ENCODE results near the gene EXOSC7. TPM values are rescaled to one million over a fixed set of nuclear protein-coding genes. Genes with fewer than 3 reads are reported as not detected.

Gene EXOSC7
- total RNA-seq (10 to 100 TPM; 27.7 to 44.3 (median 42.0) TPM), total RNA-seq (12.6 to 61.9 (median 28.4) reads per million in 29 experiments)
- total RNA-seq (2013): 40.1 TPM

- Mint-ChIP-seq H3K9me3 (no peaks in the 10 kb centered on the region), H3K4me3 (peak within 1 kb of the TSS; percentile 94 to 99 (median 94)), H3K27ac (peak within 1 kb of the TSS; percentile 88 to 89), H3K27me3 (no peaks in the 10 kb centered on the region), H3K36me3 (peaks cover 4% of the 10 kb centered on the region), H3K4me1 (peaks cover 67 to 75% (median 73%) of the 10 kb centered on the region in 3 donors)
- Histone ChIP-seq H3K4me3 (ENCODE audit: control insufficient read depth in 1 of 2, extremely low read depth in 1 of 2, low read length in 1 of 2) (peak within 1 kb of the TSS; percentile 99), H3K27me3 (replicated peaks in 1 of 2; ENCODE audit: control insufficient read depth in 2 of 2, extremely low read depth in 1 of 2, insufficient read depth in 2 of 2, low read length in 1 of 2) (no peaks in the 10 kb centered on the region), H3K36me3 (ENCODE audit: control insufficient read depth in 2 of 2, extremely low read depth in 1 of 2, insufficient read depth in 1 of 2, low read length in 1 of 2) (peaks cover 0 to 1% of the 10 kb centered on the region in 2 donors), H3K4me1 (ENCODE audit: control insufficient read depth in 1 of 2, extremely low read depth in 1 of 2, insufficient read depth in 2 of 2, low read length in 2 of 2) (peaks cover 37 to 45% of the 10 kb centered on the region in 2 experiments), H3K27ac (ENCODE audit: low read length) (peak within 1 kb of the TSS; percentile 84), H3K9me3 (no peaks in the 10 kb centered on the region)
- ATAC-seq (replicated peaks in 1 of 4): peak; percentile 93 to 97 (median 95)
- ChIA-PET POLR2A (interaction anchor here (0.5 to 1.0 kb wide), 8 partner anchors 8 to 534 kb away, joined by 3 to 6 read pairs (median 4); partner anchors contain the start of genes KIAA1143 (in 1 of the 2) and KIF15 (in 1 of the 2)), CTCF (interaction anchor here (0.5 to 0.9 kb wide), 5 partner anchors 14 to 680 kb away, joined by 3 to 6 read pairs (median 3); no protein-coding TSS in a partner anchor)
- under 1% methylated on average over 78 of the region's 82 CpGs for WGBS (ENCODE audit: insufficient coverage)
- DNase-seq: peak; percentile 67 to 96 (median 85)
Observed at GRCh38 chr3:44976002-44976815, at the start of gene EXOSC7, which contains the start of gene ZDHHC3. EXOSC7 (plus strand) TSS chr3:44976244; CDS start chr3:44976278, 34 bp downstream. ZDHHC3 (minus strand) TSS chr3:44976174; CDS start chr3:44959436, 16,738 bp downstream.

DNA sequence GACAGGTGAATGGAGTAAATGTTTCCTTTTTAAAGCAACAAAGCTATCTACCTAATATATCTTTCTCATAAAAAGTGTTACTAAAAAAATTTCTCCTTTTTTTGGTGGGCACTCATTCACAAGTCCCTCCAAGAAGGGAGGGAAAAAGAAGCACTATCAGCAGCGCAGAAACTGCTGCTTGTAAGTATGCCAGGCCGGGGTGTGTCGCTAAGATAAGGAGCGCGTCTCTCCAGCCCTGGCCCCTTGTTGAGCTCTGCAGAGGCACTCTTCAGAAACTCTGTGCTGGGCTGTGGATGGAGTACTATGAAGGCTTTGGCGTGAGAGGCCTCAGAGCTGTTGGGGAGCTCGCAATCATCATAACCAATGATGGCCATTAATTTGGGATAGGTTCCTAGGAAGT, 49.1 kb upstream of the EXOSC7 start:
- Mint-ChIP-seq H3K27me3 (no peaks in the 10 kb centered on the region), H3K4me1 (no peaks in the 10 kb centered on the region), H3K9me3 (no peaks in the 10 kb centered on the region), H3K4me3 (no peak overlapping the region), H3K27ac (no peak overlapping the region), H3K36me3 (peaks cover 52% of the 10 kb centered on the region)
- H3K4me1 ChIP-seq (ENCODE audit: control insufficient read depth in 1 of 2, extremely low read depth in 1 of 2, insufficient read depth in 2 of 2, low read length in 2 of 2): no peaks in the 10 kb centered on the region
- no peaks in the 10 kb centered on the region for H3K9me3 ChIP-seq
- ATAC-seq (replicated peaks in 1 of 4) (no peak), DNase-seq (no peak)
- WGBS (ENCODE audit: insufficient coverage): 96% methylated on average over 5 of the region's 7 CpGs
- peaks cover 19 to 65% of the 10 kb centered on the region in 2 donors for H3K36me3 ChIP-seq (ENCODE audit: control insufficient read depth in 2 of 2, extremely low read depth in 1 of 2, insufficient read depth in 1 of 2, low read length in 1 of 2)
- no peak overlapping the region for H3K4me3 ChIP-seq (ENCODE audit: control insufficient read depth in 1 of 2, extremely low read depth in 1 of 2, low read length in 1 of 2)
- CTCF ChIA-PET: no interaction called here
- H3K27ac ChIP-seq (ENCODE audit: low read length): no peak overlapping the region
- POLR2A ChIA-PET: no interaction called here
- H3K27me3 ChIP-seq (replicated peaks in 1 of 2; ENCODE audit: control insufficient read depth in 2 of 2, extremely low read depth in 1 of 2, insufficient read depth in 2 of 2, low read length in 1 of 2): no peaks in the 10 kb centered on the region

- Mint-ChIP-seq H3K4me3 (no peak overlapping the region), H3K4me1 (no peaks in the 10 kb centered on the region), H3K27ac (no peak overlapping the region), H3K9me3 (no peaks in the 10 kb centered on the region), H3K27me3 (no peaks in the 10 kb centered on the region), H3K36me3 (peaks cover 52% of the 10 kb centered on the region)
- Histone ChIP-seq H3K4me3 (ENCODE audit: control insufficient read depth in 1 of 2, extremely low read depth in 1 of 2, low read length in 1 of 2) (no peak overlapping the region), H3K4me1 (ENCODE audit: control insufficient read depth in 1 of 2, extremely low read depth in 1 of 2, insufficient read depth in 2 of 2, low read length in 2 of 2) (no peaks in the 10 kb centered on the region), H3K9me3 (no peaks in the 10 kb centered on the region), H3K27ac (ENCODE audit: low read length) (no peak overlapping the region), H3K36me3 (ENCODE audit: control insufficient read depth in 2 of 2, extremely low read depth in 1 of 2, insufficient read depth in 1 of 2, low read length in 1 of 2) (peaks cover 19 to 65% of the 10 kb centered on the region in 2 donors), H3K27me3 (replicated peaks in 1 of 2; ENCODE audit: control insufficient read depth in 2 of 2, extremely low read depth in 1 of 2, insufficient read depth in 2 of 2, low read length in 1 of 2) (no peaks in the 10 kb centered on the region)
- no peak for DNase-seq
- 93% methylated on average over 4 of the region's 7 CpGs for WGBS (ENCODE audit: insufficient coverage)
- ATAC-seq (replicated peaks in 1 of 4): no peak
- ChIA-PET CTCF (no interaction called here), POLR2A (no interaction called here)
Observed at GRCh38 chr3:44927371-44927770, 48.7 kb upstream of the EXOSC7 start.

- ATAC-seq (replicated peaks in 1 of 4) (no peak), DNase-seq (peak in 1 of 35 experiments; percentile 21)
- Histone ChIP-seq H3K9me3 (no peaks in the 10 kb centered on the region), H3K4me1 (ENCODE audit: control insufficient read depth in 1 of 2, extremely low read depth in 1 of 2, insufficient read depth in 2 of 2, low read length in 2 of 2) (peaks cover 0 to 3% of the 10 kb centered on the region in 2 experiments), H3K27ac (ENCODE audit: low read length) (no peak overlapping the region), H3K27me3 (replicated peaks in 1 of 2; ENCODE audit: control insufficient read depth in 2 of 2, extremely low read depth in 1 of 2, insufficient read depth in 2 of 2, low read length in 1 of 2) (no peaks in the 10 kb centered on the region), H3K36me3 (ENCODE audit: control insufficient read depth in 2 of 2, extremely low read depth in 1 of 2, insufficient read depth in 1 of 2, low read length in 1 of 2) (peaks cover 19 to 76% of the 10 kb centered on the region in 2 donors), H3K4me3 (ENCODE audit: control insufficient read depth in 1 of 2, extremely low read depth in 1 of 2, low read length in 1 of 2) (no peak overlapping the region)
- peaks cover 0 to 6% (median 4%) of the 10 kb centered on the region in 3 donors for H3K4me1 Mint-ChIP-seq
- no peak overlapping the region for H3K4me3 Mint-ChIP-seq
- POLR2A ChIA-PET: no interaction called here
- peaks cover 62% of the 10 kb centered on the region for H3K36me3 Mint-ChIP-seq
- H3K27me3 Mint-ChIP-seq: no peaks in the 10 kb centered on the region
- 84% methylated on average over 3 of the region's 5 CpGs for WGBS (ENCODE audit: insufficient coverage)
- no peaks in the 10 kb centered on the region for H3K9me3 Mint-ChIP-seq
- H3K27ac Mint-ChIP-seq: no peak overlapping the region
- CTCF ChIA-PET: no interaction called here
Observed at GRCh38 chr3:44929782-44930181, 46.3 kb upstream of the EXOSC7 start.

- Histone ChIP-seq H3K4me3 (ENCODE audit: control insufficient read depth in 1 of 2, extremely low read depth in 1 of 2, low read length in 1 of 2) (no peak overlapping the region), H3K9me3 (no peaks in the 10 kb centered on the region), H3K4me1 (ENCODE audit: control insufficient read depth in 1 of 2, extremely low read depth in 1 of 2, insufficient read depth in 2 of 2, low read length in 2 of 2) (peaks cover 0 to 3% of the 10 kb centered on the region in 2 experiments), H3K27ac (ENCODE audit: low read length) (no peak overlapping the region), H3K27me3 (replicated peaks in 1 of 2; ENCODE audit: control insufficient read depth in 2 of 2, extremely low read depth in 1 of 2, insufficient read depth in 2 of 2, low read length in 1 of 2) (no peaks in the 10 kb centered on the region), H3K36me3 (ENCODE audit: control insufficient read depth in 2 of 2, extremely low read depth in 1 of 2, insufficient read depth in 1 of 2, low read length in 1 of 2) (peaks cover 19 to 69% of the 10 kb centered on the region in 2 donors)
- ChIA-PET CTCF (no interaction called here), POLR2A (no interaction called here)
- DNase-seq (no peak), ATAC-seq (replicated peaks in 1 of 4) (no peak)
- H3K9me3 Mint-ChIP-seq: no peaks in the 10 kb centered on the region
- whole genome bisulfite sequencing (ENCODE audit: insufficient coverage): no CpG with 5 or more reads among the region's 2 CpGs
- no peak overlapping the region for H3K4me3 Mint-ChIP-seq
- H3K4me1 Mint-ChIP-seq: peaks cover 3 to 6% (median 6%) of the 10 kb centered on the region in 3 donors
- H3K36me3 Mint-ChIP-seq: peaks cover 59% of the 10 kb centered on the region
- no peak overlapping the region for H3K27ac Mint-ChIP-seq
- no peaks in the 10 kb centered on the region for H3K27me3 Mint-ChIP-seq
Observed at GRCh38 chr3:44930911-44931310, 45.1 kb upstream of the EXOSC7 start.

DNA sequence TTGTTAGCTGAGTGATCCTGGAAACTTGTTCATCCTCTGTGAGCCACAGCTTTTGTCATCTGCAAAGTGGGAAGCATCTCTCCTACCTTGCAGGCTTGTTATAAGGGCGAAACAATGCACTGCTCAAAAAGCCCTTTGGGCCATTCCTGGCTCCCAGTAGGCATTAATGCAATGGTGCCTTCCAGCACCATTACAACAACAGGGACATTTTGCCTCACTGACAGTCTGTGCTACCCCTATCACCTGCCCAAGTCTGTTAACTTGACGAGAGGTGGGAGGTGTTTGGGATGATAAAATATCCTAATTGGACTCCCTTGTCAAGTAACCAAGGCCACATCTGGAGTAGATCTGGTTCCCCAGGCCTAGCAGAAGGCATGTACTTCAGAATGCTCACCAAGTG, 44.3 kb upstream of the EXOSC7 start:
- Mint-ChIP-seq H3K36me3 (peaks cover 57% of the 10 kb centered on the region), H3K27me3 (no peaks in the 10 kb centered on the region), H3K4me1 (peaks cover 6 to 14% (median 10%) of the 10 kb centered on the region in 3 donors), H3K27ac (no peak overlapping the region), H3K9me3 (no peaks in the 10 kb centered on the region), H3K4me3 (no peak overlapping the region)
- H3K27me3 ChIP-seq (replicated peaks in 1 of 2; ENCODE audit: control insufficient read depth in 2 of 2, extremely low read depth in 1 of 2, insufficient read depth in 2 of 2, low read length in 1 of 2): no peaks in the 10 kb centered on the region
- peaks cover 19 to 68% of the 10 kb centered on the region in 2 donors for H3K36me3 ChIP-seq (ENCODE audit: control insufficient read depth in 2 of 2, extremely low read depth in 1 of 2, insufficient read depth in 1 of 2, low read length in 1 of 2)
- ChIA-PET CTCF (no interaction called here), POLR2A (no interaction called here)
- no peaks in the 10 kb centered on the region for H3K9me3 ChIP-seq
- peaks cover 0 to 3% of the 10 kb centered on the region in 2 experiments for H3K4me1 ChIP-seq (ENCODE audit: control insufficient read depth in 1 of 2, extremely low read depth in 1 of 2, insufficient read depth in 2 of 2, low read length in 2 of 2)
- H3K27ac ChIP-seq (ENCODE audit: low read length): no peak overlapping the region
- DNase-seq (peak in 1 of 35 experiments; percentile 7), ATAC-seq (replicated peaks in 1 of 4) (no peak)
- no peak overlapping the region for H3K4me3 ChIP-seq (ENCODE audit: control insufficient read depth in 1 of 2, extremely low read depth in 1 of 2, low read length in 1 of 2)
- WGBS (ENCODE audit: insufficient coverage): no CpG with 5 or more reads among the region's 2 CpGs

All from T-cell (primary cell).